ENCODE data around the gene UBLCP1.

The UBLCP1 gene

DNA sequence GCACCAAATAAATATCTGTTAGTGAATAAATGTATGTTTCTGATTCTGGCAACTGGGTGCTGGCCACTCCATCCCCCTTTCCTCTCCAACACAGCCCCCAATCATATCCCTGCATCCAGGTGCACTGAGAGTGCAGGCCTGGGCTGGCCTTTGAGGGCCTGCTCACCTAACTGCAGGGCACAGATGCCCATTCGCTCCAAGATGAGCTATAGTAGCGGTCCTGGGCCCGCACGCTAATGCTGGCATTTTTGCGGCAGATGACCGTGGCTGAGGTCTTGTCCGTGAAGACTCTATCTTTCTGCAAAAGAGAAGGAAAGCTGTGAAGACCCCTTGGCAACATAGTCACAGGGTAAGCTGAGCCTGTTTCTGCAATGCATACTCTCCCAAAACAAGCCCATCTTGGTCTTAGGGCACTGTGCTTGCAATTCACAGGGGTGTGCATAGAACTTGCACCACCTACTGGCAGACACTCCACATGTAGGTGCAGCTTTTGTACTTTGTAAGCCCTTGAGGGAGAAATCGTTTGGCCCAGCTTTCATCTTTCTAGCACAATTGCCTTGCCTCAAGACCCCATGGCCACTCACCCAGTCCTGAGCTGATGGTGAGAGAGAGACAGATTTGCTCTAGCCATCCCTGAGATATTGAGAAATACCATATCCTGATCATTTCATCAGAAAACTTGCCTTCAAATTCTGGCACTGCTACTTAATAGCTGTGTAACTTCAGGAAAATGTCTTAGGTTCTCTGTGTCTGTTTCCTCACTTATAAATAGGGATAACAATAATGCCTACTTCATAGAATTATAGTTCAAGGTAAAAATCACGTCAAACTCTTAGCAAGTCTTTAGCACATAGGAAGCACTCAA is 53.7 kb downstream of the UBLCP1 start:
- DNase-seq: peak; percentile 62

DNA sequence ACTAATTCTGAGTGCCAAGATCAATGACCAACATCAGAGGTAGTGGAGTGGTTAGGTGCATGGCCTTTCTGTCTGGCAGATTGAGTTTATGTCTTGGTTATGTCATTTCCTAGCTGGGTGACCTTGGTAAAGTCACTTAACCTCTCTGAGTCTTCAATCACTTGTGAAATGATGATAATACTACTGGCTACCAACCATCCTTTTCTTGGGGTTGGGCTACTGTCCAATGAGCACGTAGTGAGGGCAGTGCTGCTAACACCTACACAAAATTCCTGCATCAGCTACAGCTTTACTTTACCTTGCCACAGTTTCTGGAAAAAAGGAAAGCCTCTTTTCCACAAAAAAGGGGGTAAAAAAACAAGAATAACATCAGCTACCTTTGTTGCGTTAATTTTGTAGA is 54.8 kb downstream of the UBLCP1 start:
- no peak for DNase-seq

DNA sequence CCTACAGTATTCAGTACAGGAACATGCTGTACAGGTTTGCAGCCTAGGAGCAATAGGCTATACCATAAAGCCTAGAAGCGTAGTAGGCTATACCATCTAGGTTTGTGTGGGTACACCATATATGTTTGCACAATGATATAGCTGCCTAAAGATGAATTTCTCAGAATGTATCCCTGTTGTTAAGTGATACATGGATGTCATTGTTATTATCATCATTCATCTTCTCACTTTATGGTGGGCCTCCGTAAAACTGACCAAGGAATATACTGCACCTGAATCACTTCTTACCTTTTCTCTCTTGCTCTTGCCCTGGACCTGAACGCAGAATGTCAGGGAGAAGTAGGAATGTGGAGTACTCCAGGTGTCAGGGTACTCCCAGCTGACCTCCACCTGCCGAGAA is 55.4 kb downstream of the UBLCP1 start:
- DNase-seq: no peak

DNA sequence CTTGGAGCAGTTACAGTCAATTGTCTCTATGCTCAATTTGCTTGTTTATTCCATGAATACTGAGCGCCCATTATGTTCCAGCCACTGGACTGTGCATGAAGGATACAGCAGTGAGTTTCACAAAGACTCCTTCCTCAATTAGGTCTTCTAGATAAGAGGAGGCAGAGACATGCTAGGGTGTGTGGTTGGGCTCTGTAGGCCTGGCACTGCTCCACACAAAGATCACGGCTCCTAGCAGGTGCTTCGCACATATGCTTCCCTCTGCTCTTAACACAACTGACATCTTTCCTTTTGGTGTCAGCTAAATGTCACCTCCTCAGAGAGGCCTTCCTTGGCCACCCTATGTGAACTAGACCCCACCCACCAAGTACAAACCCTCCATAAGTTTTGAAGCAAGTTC is 56.3 kb downstream of the UBLCP1 start:
- DNase-seq: no peak

DNA sequence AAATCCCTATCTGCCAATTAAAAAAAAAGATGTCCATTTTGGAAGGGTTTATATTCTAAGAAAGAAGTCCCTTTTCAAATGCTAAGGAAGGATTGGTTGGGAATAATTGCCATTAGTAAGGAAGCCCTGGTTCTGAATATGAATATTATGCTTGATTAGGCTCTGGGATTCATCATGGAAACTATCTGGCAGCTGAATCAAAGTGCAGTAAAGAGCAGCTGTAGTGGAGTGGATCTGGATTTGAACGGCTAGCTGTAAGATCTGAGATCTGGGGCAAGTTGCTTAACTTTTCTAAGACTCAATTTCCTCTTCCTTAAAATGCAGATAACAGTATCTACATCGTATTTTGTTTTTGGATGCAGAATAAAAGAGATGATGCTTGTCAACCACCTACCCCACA is 56.7 kb downstream of the UBLCP1 start:
- DNase-seq: no peak

DNA sequence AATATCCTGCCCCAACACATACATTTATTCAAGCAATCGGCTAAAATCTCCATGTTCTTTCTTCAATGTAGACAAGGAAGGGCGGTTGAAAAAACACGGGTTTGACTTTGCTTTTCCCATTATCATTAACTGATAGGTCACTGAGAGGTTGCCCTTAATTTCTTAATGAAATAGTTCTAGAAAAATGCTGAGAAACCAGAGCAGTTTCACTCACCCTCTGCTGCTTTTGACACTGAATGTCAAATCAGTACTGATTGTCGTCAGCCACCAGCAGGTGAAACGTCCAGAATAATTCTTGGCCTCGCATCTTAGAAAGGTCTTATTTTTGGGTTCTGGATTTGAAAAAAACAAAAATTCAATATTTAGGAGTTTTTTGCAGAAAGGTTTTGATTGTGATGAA is 59.1 kb downstream of the UBLCP1 start:
- no peak for DNase-seq

DNA sequence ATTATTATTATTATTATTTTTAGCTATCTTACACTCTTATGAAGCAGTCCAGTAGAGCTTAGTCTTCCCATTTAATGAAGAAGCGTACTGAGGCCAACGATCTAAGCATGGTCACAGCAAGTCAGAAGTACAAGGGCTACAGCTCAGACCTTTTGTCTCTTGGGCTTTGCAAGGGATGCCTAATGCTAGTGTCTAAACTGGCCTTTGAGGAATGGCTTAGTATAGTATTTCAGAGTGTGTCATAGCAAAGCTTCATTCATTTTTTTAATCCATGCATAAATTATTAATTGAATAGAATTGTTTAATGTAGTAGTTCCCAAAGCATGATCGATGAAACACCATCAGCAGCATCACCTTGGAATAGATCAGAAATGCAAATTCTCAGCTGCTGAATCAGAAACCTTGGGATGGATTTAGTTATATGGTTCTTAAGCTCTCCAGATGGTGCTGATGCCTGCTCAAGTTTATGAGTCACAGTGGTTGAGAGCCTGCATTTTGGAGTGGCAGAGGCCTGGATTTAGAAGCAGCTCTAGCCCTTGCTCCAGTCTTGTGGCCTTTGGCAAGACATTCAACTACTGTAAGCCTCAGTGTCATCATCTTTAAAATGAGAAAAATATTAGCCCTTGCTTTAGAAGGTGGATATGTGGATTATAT is 61.1 kb downstream of the UBLCP1 start:
- no peak for DNase-seq

DNA sequence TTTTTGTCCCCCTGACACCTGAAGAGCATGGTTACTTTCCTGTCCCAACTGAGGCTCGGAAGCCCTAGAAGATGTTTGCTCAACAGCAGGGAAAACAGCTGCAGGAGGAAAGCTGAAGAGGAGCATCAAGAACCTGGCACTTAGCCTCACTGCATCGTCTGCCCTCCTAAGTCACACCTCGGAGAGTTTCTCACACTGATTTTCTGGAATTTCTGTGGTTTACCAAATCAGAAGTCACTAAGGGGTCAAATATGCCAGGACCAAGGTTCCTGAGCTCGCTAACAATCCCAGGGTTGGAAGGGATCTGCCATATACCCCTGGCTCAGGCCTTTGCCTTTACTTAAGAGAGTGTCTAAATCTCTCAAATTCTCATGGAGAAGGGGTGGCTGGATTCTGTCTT is 61.9 kb downstream of the UBLCP1 start:
- DNase-seq: no peak

DNA sequence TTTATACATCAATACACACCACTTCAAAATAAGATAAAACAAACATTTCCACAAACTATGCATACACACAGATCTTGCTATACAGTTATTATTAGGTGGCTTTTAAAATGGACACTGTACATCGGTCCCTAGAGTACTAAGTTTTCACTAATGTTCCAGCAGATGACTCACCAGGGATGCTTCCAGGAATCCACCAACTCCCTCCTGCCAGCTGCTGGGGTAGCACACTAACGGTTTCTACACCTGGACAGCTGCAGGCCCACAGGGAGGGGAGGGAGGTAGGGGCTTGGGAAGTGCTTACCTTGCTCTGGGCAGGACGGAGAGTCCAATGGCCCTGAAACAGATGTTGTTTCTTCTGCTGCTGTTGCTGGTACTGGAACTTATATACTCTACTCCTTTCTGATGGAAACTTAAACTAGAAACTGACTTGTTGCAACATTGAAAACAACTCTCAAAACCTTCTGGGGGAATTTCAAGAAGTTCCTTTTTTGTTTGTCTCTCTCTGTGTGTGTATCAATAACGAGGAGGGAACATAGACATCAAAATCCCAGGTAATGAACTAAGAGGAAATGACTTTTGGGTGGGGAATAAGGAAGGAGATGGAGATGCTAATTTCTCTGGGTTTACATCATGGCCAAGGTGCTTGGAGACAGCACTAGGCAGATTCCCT is 67.2 kb downstream of the UBLCP1 start, which contains the start of gene IL12B:
TSS of gene IL12B (minus strand) at position 357 of the 670 bp plus-strand sequence. CDS start 3,705 bp downstream, outside the sequence.
- no peak for DNase-seq

DNA sequence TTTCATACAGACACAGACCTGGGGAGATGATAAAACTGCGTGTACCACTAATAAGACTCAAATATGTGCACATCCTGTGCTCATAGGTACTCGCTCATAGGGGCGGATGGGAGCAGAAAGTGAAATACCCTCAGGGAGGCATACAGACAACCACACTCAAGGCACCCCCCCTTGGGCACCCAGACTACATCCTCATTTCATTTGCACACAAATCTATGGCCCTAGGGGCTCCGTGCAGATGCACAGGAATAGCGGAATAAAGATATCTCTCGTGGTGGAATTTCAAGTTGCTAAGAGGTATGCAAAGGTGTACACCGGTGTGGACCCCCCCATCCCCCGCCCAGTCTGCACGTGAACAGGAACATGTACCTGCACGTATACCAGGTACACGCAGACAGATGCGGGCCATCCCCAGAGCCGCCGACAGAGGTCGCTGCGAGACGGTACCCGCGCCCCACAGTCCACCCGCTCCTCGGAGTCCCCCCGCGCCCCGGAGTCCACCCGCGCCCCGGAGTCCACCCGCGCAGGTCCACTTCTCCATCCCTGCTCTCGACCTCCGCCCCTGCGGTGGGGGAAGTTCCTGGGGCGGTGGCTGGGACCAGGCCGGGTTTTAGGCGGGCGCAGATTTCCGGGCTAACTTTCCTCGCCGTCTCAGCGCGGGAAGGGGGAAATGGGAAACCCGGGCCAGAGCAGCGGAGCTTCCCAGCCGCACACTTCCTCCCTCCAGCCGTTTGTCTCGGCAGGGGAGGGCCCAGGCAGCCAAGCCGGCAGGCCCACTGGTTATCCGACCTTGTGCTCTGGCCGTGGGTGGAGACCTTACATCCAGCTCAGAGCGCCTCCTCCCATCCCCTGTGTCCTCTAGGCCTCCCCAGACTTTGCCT is 68.2 kb downstream of the UBLCP1 start:
- DNase-seq: peak; percentile 92

DNA sequence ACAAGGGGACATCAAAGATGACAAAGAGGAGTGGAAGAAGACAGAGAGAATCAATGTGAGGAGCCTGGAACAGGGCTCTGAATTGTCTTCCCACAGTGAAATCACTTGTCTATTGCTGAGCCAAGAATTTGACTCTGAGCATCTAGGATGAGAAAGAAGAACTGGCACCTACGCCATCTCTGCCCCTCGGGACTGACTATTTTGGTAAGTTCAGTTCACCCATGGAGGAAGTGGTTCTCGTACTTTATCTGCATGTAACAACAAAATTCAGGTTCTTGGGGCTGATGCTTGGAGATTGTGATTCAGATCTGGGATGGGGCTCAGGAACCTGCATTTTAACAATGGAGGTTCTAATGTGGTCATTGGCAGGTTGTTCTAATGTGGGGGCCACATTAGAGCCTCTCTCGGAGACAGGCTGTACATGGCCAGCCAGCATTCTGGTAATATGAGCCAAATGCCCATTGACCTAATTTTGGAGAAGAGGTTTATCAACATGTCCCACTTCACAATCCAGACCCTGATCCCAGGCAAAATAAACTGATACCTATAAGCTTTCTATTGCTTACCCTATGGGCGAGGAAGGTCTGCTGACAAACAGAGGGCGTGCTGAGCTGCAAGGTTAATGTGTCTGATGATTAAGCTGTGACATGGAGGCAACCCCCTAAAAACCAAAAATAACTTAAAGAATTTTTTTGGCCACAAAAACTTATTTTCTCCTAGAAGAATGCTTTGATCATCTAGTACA is 69.9 kb downstream of the UBLCP1 start:
- DNase-seq: no peak

DNA sequence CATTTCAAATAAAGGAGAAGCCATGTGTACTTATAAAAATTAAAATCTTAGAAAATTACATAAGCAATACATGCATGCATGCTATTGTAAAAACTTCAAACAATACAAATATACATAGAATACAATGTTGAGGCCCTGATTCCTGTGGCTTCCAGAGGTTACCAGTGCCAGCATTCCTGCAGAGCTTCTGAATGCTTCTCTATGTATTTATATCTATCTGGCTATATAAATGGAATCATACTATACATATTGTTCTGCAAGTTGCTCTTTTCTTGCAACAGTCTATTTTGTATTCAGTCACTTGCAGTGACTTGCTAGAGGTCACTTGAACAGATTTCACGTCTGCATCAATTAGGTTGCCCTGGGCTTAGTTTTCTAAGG is 70.4 kb downstream of the UBLCP1 start:
- DNase-seq: no peak

Data from activated CD8-positive, alpha-beta memory T cell treated with anti-CD3 and anti-CD28 coated beads for 24 hours (primary cell).